Measurements from ENCODE around the gene ETV6. TPM values are rescaled to one million over a fixed set of nuclear protein-coding genes. Genes with fewer than 3 reads are reported as not detected.

The ETV6 gene
- total and polyA plus RNA-seq, 2 of the 8 experiments (the other 6 are each of a cell fraction or from before 2014, with no cell fraction given), result 5.5 to 23.9 TPM

DNA sequence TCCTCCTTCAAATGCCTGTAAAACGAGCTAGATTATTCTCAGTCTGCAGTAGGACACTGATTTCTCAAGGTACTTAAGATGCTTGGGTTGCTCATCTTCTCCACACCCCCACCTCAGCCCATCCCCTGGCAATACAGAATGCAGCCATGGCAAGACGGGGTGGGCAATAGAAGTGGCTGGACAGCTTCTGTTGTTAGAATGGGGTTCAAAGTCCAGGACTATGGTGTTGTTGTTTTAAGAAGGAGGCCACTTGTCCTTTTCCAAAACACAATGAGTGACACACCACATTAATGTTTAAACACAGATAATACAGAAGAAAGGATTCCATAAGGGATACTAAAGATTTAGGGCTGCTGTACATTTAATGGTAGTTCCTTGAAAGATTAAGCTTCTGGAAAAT is 232.4 kb downstream of the ETV6 start (continued):
- TF ChIP-seq RNF2 (IDR thresholded peaks at IDR 0.05; ENCODE audit: borderline replicate concordance, low read depth, low read length, missing control alignments, poor library complexity, severe bottlenecking) (no peak), RXRA (IDR thresholded peaks at IDR 0.05; ENCODE audit: insufficient read depth, low read depth, low read length) (no peak), SIRT6 (IDR thresholded peaks at IDR 0.05; ENCODE audit: low read length) (no peak)
- TF ChIP-seq, protein P1, sequence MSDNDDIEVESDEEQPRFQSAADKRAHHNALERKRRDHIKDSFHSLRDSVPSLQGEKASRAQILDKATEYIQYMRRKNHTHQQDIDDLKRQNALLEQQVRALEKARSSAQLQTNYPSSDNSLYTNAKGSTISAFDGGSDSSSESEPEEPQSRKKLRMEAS (IDR thresholded peaks at IDR 0.05), result no peak
- TF ChIP-seq, protein P2, sequence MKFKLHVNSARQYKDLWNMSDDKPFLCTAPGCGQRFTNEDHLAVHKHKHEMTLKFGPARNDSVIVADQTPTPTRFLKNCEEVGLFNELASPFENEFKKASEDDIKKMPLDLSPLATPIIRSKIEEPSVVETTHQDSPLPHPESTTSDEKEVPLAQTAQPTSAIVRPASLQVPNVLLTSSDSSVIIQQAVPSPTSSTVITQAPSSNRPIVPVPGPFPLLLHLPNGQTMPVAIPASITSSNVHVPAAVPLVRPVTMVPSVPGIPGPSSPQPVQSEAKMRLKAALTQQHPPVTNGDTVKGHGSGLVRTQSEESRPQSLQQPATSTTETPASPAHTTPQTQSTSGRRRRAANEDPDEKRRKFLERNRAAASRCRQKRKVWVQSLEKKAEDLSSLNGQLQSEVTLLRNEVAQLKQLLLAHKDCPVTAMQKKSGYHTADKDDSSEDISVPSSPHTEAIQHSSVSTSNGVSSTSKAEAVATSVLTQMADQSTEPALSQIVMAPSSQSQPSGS (IDR thresholded peaks at IDR 0.05; ENCODE audit: low read length), result no peak

Measured in H1 (cell line).